Measurements from ENCODE around the gene CRYBG2.

DNA sequence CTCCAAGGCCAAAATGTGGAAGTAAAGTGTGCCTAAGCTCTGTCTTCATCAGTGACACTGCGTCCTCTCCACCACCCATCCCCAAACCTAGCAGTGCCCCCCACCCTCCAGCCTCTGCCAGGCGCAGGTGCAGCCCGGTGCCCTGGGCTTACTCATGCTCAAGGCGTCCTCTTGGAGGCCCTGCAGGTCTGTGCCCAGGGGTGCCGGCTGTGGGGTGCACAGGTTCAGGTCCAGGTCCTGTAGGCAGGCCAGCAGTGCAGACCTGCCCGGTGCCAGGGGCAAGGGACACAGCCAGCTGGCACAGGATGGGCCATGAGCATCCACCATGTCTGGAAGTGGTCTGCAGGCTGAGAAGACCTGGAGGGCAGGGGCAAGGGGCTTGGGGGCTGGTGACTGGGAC is 13.5 kb upstream of the CRYBG2 start:
- TF ChIP-seq, protein P1, sequence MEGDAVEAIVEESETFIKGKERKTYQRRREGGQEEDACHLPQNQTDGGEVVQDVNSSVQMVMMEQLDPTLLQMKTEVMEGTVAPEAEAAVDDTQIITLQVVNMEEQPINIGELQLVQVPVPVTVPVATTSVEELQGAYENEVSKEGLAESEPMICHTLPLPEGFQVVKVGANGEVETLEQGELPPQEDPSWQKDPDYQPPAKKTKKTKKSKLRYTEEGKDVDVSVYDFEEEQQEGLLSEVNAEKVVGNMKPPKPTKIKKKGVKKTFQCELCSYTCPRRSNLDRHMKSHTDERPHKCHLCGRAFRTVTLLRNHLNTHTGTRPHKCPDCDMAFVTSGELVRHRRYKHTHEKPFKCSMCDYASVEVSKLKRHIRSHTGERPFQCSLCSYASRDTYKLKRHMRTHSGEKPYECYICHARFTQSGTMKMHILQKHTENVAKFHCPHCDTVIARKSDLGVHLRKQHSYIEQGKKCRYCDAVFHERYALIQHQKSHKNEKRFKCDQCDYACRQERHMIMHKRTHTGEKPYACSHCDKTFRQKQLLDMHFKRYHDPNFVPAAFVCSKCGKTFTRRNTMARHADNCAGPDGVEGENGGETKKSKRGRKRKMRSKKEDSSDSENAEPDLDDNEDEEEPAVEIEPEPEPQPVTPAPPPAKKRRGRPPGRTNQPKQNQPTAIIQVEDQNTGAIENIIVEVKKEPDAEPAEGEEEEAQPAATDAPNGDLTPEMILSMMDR (IDR thresholded peaks at IDR 0.05; ENCODE audit: control extremely low read depth in 1 of 3, insufficient read depth in 1 of 3, low read depth in 1 of 3, low read length in 3 of 3): no peak
- TF ChIP-seq RAD21 (IDR thresholded peaks at IDR 0.05 in 1 of 2, conservative IDR thresholded peaks at IDR 0.05 in 1 of 2; ENCODE audit: low read depth in 2 of 2, low read length in 2 of 2): no peak
- TF ChIP-seq RXRA (IDR thresholded peaks at IDR 0.05; ENCODE audit: insufficient read depth, low read depth, low read length): no peak
